HEK293 (cell line): ENCODE results near the gene CD86.

Experiments used
- CTCF ChIA-PET: fragments of 350-600 bp; formaldehyde crosslinking; extraction: SDS; loops from one replicate; lab custom pipeline; 2021; ENCODE audit warnings: antibody characterized with exemption; lab: Yijun Ruan, JAX
- POLR2A ChIA-PET: fragments of 300-600 bp; formaldehyde crosslinking; extraction: SDS; loops from one replicate; lab custom pipeline; 2020; ENCODE audit warnings: antibody characterized with exemption, inconsistent platforms; lab: Yijun Ruan, JAX
- H3K27ac ChIP-seq: fragments of 200-500 bp; sonication (Bioruptor generic); 2 replicates; pipeline ENCODE4 v1.5.1; 2014; ENCODE audit warnings: low read depth, low read length, control low read depth, inconsistent platforms; ENCODE audit errors: extremely low read depth
- H3K36me3 ChIP-seq, 2 experiments: fragments of 200-500 bp in 1 of 2; sonication (Bioruptor generic) in 1 of 2; 1 replicate in 1 of 2; 2 replicates in 1 of 2; pipeline ENCODE4 v1.5.1; 2014 to 2017; ENCODE audit warnings: inconsistent platforms in 2 of 2, low read length in 2 of 2; ENCODE audit not compliant: control insufficient read depth in 2 of 2, insufficient read depth in 1 of 2
- H3K4me1 ChIP-seq: fragments of 200-500 bp; sonication (Bioruptor generic); 2 replicates; pipeline ENCODE4 v1.5.1; 2014; ENCODE audit warnings: mild to moderate bottlenecking, low read length, inconsistent platforms; ENCODE audit not compliant: control insufficient read depth, insufficient read depth
- H3K4me3 ChIP-seq: 2 replicates; pipeline ENCODE4 v1.5.1; 2011; ENCODE audit warnings: low read depth, mild to moderate bottlenecking, control low read depth, low read length, moderate library complexity
- H3K9me3 ChIP-seq: fragments of 200-500 bp; sonication (Bioruptor generic); 2 replicates; pipeline ENCODE4 v1.5.1; 2014; ENCODE audit warnings: low read depth, low read length, inconsistent platforms; ENCODE audit not compliant: control insufficient read depth, insufficient read depth
- ATF2 ChIP-seq: fragments of 450-650 bp; formaldehyde crosslinking; IDR thresholded peaks from 2 replicates; pipeline ENCODE4 v1.5.1; 2016; ENCODE audit warnings: missing biosample characterization, missing genetic modification characterization, low read depth
- CTCF ChIP-seq: fragments of 450-650 bp; formaldehyde crosslinking; IDR thresholded peaks from 2 replicates; pipeline ENCODE4 v1.5.1; 2016; ENCODE audit warnings: missing biosample characterization, missing genetic modification characterization
- PRDM6 ChIP-seq: fragments of 450-650 bp; formaldehyde crosslinking; IDR thresholded peaks from 2 replicates; pipeline ENCODE4 v1.5.1; 2017; ENCODE audit warnings: missing biosample characterization, missing genetic modification characterization
- ZFP3 ChIP-seq: fragments of 450-650 bp; formaldehyde crosslinking; IDR thresholded peaks from 2 replicates; pipeline ENCODE4 v1.5.1; 2016; ENCODE audit warnings: low read depth, missing biosample characterization, missing genetic modification characterization
- ZNF138 ChIP-seq: fragments of 450-650 bp; formaldehyde crosslinking; IDR thresholded peaks from 2 replicates; pipeline ENCODE4 v1.5.1; 2016; ENCODE audit warnings: missing biosample characterization, missing genetic modification characterization, borderline replicate concordance
- ZNF16 ChIP-seq: fragments of 450-650 bp; formaldehyde crosslinking; IDR thresholded peaks from 2 replicates; pipeline ENCODE4 v1.5.1; 2016; ENCODE audit warnings: low read depth, missing biosample characterization, missing genetic modification characterization
- ZNF19 ChIP-seq: fragments of 450-650 bp; formaldehyde crosslinking; IDR thresholded peaks from 2 replicates; pipeline ENCODE4; 2016; ENCODE audit warnings: missing biosample characterization, missing genetic modification characterization, low read depth
- ZNF211 ChIP-seq: fragments of 450-650 bp; formaldehyde crosslinking; IDR thresholded peaks from 2 replicates; pipeline ENCODE4 v1.5.1; 2016; ENCODE audit warnings: low read depth, missing biosample characterization, missing genetic modification characterization
- ZNF514 ChIP-seq: fragments of 450-650 bp; formaldehyde crosslinking; IDR thresholded peaks from 2 replicates; pipeline ENCODE4 v1.5.1; 2016; ENCODE audit warnings: missing biosample characterization, missing genetic modification characterization
- ZNF521 ChIP-seq: fragments of 450-650 bp; formaldehyde crosslinking; IDR thresholded peaks from 2 replicates; pipeline ENCODE4 v1.5.1; 2017; ENCODE audit warnings: missing biosample characterization, mild to moderate bottlenecking, missing genetic modification characterization
- ZNF555 ChIP-seq: fragments of 450-650 bp; formaldehyde crosslinking; conservative IDR thresholded peaks from 2 replicates; pipeline ENCODE4 v1.5.1; 2017; ENCODE audit warnings: missing biosample characterization, mild to moderate bottlenecking, missing genetic modification characterization, inconsistent platforms
- ZNF677 ChIP-seq: fragments of 450-650 bp; IDR thresholded peaks from 2 replicates; pipeline ENCODE4 v1.5.0; 2018; ENCODE audit warnings: missing biosample characterization, mild to moderate bottlenecking, missing genetic modification characterization, moderate library complexity
- ZNF792 ChIP-seq: fragments of 450-650 bp; formaldehyde crosslinking; IDR thresholded peaks from 2 replicates; pipeline ENCODE4 v1.5.1; 2016; ENCODE audit warnings: missing biosample characterization, missing genetic modification characterization
- ZSCAN16 ChIP-seq: fragments of 450-650 bp; formaldehyde crosslinking; IDR thresholded peaks from 2 replicates; pipeline ENCODE4 v1.5.1; 2016; ENCODE audit warnings: missing biosample characterization, missing genetic modification characterization
- TF ChIP-seq, protein P1 (sequence below): fragments of 450-650 bp; formaldehyde crosslinking; IDR thresholded peaks from 2 replicates; pipeline ENCODE4 v1.5.1; 2016; ENCODE audit warnings: missing biosample characterization, missing genetic modification characterization, borderline replicate concordance
- TF ChIP-seq, protein P2 (sequence below): fragments of 450-650 bp; IDR thresholded peaks from 2 replicates; pipeline ENCODE4 v1.5.1; 2018; ENCODE audit warnings: missing biosample characterization, missing genetic modification characterization
- TF ChIP-seq, protein P3 (sequence below): fragments of 450-650 bp; formaldehyde crosslinking; IDR thresholded peaks from 2 replicates; pipeline ENCODE4 v1.5.1; 2016; ENCODE audit warnings: missing biosample characterization, missing genetic modification characterization

The CD86 gene

GRCh38 chr3:122067214-122067550, 12.0 kb downstream of the CD86 start (continued):
- TF ChIP-seq ZNF514 (tag by site-specific recombination) (no peak), ZNF555 (tag by site-specific recombination) (no peak)

DNA sequence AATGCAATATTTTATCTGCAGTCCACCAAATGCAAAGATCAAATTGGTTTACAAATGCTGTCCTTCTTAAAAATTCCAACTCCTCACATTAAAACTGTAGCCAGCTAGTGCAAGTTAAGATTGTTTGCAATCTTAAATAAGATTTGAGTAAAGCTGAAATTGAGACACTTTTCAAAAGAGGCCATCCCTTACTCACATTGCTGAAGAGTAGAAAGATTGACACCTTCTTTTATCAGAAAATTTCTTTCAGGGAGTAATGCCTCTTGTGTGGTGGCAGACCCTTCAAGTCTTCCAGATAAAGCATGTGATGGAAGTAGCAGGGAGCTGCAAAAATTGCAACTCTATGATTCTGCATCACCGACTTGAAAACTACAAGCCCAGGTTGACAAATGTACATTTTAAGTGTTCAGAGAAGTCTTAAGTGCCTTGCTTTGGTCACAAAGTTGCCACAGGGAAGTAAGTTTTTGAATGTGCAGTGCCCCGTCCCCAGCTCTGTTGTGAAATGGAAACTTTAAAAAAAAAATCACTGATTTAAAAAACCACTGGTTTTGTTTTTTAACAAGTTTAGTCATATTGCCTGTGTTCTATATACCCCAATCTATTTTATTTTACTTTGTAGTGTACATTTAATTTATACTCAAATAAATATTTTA, 12.6 kb downstream of the CD86 start:
- CTCF ChIA-PET, result no interaction called here
- H3K36me3 ChIP-seq, result no peaks in the 10 kb centered on the region
- TF ChIP-seq ZNF16 (no peak), PRDM6 (tag by site-specific recombination) (no peak), ZNF521 (no peak), ZNF211 (tag by site-specific recombination) (no peak), CTCF (tag by site-specific recombination) (no peak), ZNF792 (no peak), ZNF677 (tag by site-specific recombination) (no peak), ZNF138 (tag by site-specific recombination) (no peak), ZNF19 (tag by site-specific recombination) (no peak), ZSCAN16 (tag by site-specific recombination) (no peak), ZFP3 (tag by site-specific recombination) (no peak), ATF2 (no peak)
- TF ChIP-seq, protein P1, sequence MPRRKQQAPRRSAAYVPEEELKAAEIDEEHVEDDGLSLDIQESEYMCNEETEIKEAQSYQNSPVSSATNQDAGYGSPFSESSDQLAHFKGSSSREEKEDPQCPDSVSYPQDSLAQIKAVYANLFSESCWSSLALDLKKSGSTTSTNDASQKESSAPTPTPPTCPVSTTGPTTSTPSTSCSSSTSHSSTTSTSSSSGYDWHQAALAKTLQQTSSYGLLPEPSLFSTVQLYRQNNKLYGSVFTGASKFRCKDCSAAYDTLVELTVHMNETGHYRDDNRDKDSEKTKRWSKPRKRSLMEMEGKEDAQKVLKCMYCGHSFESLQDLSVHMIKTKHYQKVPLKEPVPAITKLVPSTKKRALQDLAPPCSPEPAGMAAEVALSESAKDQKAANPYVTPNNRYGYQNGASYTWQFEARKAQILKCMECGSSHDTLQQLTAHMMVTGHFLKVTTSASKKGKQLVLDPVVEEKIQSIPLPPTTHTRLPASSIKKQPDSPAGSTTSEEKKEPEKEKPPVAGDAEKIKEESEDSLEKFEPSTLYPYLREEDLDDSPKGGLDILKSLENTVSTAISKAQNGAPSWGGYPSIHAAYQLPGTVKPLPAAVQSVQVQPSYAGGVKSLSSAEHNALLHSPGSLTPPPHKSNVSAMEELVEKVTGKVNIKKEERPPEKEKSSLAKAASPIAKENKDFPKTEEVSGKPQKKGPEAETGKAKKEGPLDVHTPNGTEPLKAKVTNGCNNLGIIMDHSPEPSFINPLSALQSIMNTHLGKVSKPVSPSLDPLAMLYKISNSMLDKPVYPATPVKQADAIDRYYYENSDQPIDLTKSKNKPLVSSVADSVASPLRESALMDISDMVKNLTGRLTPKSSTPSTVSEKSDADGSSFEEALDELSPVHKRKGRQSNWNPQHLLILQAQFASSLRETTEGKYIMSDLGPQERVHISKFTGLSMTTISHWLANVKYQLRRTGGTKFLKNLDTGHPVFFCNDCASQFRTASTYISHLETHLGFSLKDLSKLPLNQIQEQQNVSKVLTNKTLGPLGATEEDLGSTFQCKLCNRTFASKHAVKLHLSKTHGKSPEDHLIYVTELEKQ (tag by site-specific recombination), result no peak
- TF ChIP-seq, protein P2, sequence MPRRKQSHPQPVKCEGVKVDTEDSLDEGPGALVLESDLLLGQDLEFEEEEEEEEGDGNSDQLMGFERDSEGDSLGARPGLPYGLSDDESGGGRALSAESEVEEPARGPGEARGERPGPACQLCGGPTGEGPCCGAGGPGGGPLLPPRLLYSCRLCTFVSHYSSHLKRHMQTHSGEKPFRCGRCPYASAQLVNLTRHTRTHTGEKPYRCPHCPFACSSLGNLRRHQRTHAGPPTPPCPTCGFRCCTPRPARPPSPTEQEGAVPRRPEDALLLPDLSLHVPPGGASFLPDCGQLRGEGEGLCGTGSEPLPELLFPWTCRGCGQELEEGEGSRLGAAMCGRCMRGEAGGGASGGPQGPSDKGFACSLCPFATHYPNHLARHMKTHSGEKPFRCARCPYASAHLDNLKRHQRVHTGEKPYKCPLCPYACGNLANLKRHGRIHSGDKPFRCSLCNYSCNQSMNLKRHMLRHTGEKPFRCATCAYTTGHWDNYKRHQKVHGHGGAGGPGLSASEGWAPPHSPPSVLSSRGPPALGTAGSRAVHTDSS (tag by site-specific recombination), result no peak
- TF ChIP-seq, protein P3, sequence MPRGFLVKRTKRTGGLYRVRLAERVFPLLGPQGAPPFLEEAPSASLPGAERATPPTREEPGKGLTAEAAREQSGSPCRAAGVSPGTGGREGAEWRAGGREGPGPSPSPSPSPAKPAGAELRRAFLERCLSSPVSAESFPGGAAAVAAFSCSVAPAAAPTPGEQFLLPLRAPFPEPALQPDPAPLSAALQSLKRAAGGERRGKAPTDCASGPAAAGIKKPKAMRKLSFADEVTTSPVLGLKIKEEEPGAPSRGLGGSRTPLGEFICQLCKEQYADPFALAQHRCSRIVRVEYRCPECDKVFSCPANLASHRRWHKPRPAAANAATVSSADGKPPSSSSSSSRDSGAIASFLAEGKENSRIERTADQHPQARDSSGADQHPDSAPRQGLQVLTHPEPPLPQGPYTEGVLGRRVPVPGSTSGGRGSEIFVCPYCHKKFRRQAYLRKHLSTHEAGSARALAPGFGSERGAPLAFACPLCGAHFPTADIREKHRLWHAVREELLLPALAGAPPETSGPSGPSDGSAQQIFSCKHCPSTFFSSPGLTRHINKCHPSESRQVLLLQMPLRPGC (tag by site-specific recombination), result no peak
- TF ChIP-seq, all 188 proteins: peak for 0
- POLR2A ChIA-PET, result no interaction called here
- no peak overlapping the region for H3K27ac ChIP-seq
- no peak overlapping the region for H3K4me3 ChIP-seq
- H3K9me3 ChIP-seq, result no peaks in the 10 kb centered on the region
- no peaks in the 10 kb centered on the region for H3K4me1 ChIP-seq
